Adrenal gland (tissue), 12 donors: ENCODE measurements around the gene MCTP1. TPM values are rescaled to one million over a fixed set of nuclear protein-coding genes. Genes with fewer than 3 reads are reported as not detected.

Experiments used
- DNase-seq, 7 donors: peaks; one replicate each; pipeline ENCODE4 v3.0.0-alpha.2; 2019 to 2020
- H3K27ac ChIP-seq, 5 donors: fragments of 200-600 bp; sonication (generic) in 4 of 5; 1 replicate in 3 of 5; 2 replicates in 2 of 5; pipeline versions ENCODE4 v1.5.1 to v1.8.0; 2016 to 2020; ENCODE audit warnings: mild to moderate bottlenecking in 1 of 5
- H3K27me3 ChIP-seq: fragments of 200-600 bp; 2 replicates; pipeline ENCODE4 v1.8.0; 2021
- H3K36me3 ChIP-seq, 2 donors: fragments of 200-600 bp; replicated peaks in 1 of 2; 1 replicate in 1 of 2; 2 replicates in 1 of 2; pipeline versions ENCODE4 v1.5.1 to v1.8.0; 2018 to 2022
- H3K4me1 ChIP-seq, 2 donors: fragments of 200-600 bp; replicated peaks in 1 of 2; 1 replicate in 1 of 2; 2 replicates in 1 of 2; pipeline versions ENCODE4 v1.5.1 to v1.8.0; 2018 to 2021
- H3K4me3 ChIP-seq, 4 donors: fragments of 200-600 bp; sonication (generic) in 3 of 4; one replicate each; pipeline ENCODE4 v1.5.1; 2016 to 2018
- H3K9me3 ChIP-seq, 3 donors: fragments of 200-600 bp; sonication (generic) in 1 of 3; replicated peaks in 1 of 3; 1 replicate in 2 of 3; 2 replicates in 1 of 3; pipeline versions ENCODE4 v1.5.1 to v1.8.0; 2016 to 2021
- POLR2A ChIP-seq, 2 donors: fragments of 450-650 bp; IDR thresholded peaks; one replicate each; pipeline ENCODE4 v1.6.1; 2017; ENCODE audit warnings: antibody characterized with exemption in 2 of 2, mild to moderate bottlenecking in 2 of 2, moderate library complexity in 1 of 2
- WGBS, 4 donors: extraction: QIAGEN DNeasy Blood & Tissue Kit in 2 of 4; methylation state at CpG; one replicate each; pipeline versions ENCODE4 v1.1.5 to v1.1.7; 2013 to 2017; 5-methylcytosine and 5-hydroxymethylcytosine counted together
- intact Hi-C, 2 donors: fragments of 100-400 bp; cut with DNase I; formaldehyde crosslinking; loops; one replicate each; pipeline versions ENCODE4 v1.14.1 to v1.15.0; 2022 to 2023
- polyA plus RNA-seq, 3 donors: library from polyadenylated mRNA; stranded (reverse); fragments of 200-250 nt in 2 of 3; fragments of 350-450 nt in 1 of 3; fragmentation: Illumina TruSeq in 1 of 3; extraction: RNeasy Lipid Tissue Mini Kit (QIAGEN cat#74804) in 1 of 3; gene quantifications; one replicate each; pipeline ENCODE4 v1.2.3, GENCODE V29; 2013 to 2014
- total RNA-seq, 9 donors: library from RNA; depleted of rRNA in 4 of 9; stranded (reverse); fragments of >200 nt in 4 of 9; fragments of 120-200 nt in 1 of 9; fragmentation: NEBNext Ultra II Directional in 1 of 9; extraction: Animal tissue kit (Norgen Biotek cat#: 25700) in 1 of 9; gene quantifications; one replicate each; pipeline versions ENCODE4 v1.1.0 to v1.2.4, GENCODE V29; 2013 to 2023
- TF ChIP-seq, protein P1 (sequence below), 6 experiments: fragments of 450-650 bp in 4 of 6; fragments of 200-600 bp in 2 of 6; sonication (generic) in 1 of 6; IDR thresholded peaks; 1 replicate in 5 of 6; 2 replicates in 1 of 6; pipeline versions ENCODE4 v1.5.1 to v1.8.0; 2016 to 2021; ENCODE audit warnings: antibody characterized with exemption in 6 of 6, mild to moderate bottlenecking in 2 of 6, moderate library complexity in 1 of 6
- donor health status: healthy with polysubstance abuse.
- donor health status: Bipolar disorder and iron deficiency.
- donor health status: DM: yes; HTN: yes; CAD: no.
- donor health status: DM: no; HTN: no; CAD: no.
- donor health status: DM: no; HTN: no; CAD: no.
- donor health status: DM: yes; HTN: yes; CAD: no.

MCTP1 gene
- total and polyA plus RNA-seq, 12 donors, result 1.2 to 20.1 (median 5.1) TPM

DNA sequence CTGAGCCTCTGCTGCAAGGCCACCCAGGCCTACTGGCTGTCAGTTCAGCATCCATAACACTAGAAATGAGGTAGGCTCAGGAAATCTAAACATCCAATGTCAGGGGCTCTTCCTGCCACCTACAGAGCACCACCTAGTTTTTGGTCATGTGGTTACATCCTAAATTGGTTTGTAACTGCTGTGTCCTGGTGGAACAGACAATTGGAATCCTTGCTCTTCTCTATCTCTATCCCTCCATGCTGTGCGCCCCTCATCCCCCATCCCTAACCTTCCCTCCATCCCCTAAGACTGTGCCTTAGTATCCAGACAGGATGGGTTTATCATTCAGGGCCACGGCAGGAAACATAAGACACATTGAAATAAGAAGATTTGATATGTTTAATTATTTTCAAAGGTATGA lies 11.4 kb upstream of the MCTP1 start:
- 66 to 82% (median 76%) methylated on average over 2 of the region's 2 CpGs for WGBS, 4 donors
- TF ChIP-seq POLR2A (IDR thresholded peaks at IDR 0.05), result no peak
- TF ChIP-seq, protein P1, sequence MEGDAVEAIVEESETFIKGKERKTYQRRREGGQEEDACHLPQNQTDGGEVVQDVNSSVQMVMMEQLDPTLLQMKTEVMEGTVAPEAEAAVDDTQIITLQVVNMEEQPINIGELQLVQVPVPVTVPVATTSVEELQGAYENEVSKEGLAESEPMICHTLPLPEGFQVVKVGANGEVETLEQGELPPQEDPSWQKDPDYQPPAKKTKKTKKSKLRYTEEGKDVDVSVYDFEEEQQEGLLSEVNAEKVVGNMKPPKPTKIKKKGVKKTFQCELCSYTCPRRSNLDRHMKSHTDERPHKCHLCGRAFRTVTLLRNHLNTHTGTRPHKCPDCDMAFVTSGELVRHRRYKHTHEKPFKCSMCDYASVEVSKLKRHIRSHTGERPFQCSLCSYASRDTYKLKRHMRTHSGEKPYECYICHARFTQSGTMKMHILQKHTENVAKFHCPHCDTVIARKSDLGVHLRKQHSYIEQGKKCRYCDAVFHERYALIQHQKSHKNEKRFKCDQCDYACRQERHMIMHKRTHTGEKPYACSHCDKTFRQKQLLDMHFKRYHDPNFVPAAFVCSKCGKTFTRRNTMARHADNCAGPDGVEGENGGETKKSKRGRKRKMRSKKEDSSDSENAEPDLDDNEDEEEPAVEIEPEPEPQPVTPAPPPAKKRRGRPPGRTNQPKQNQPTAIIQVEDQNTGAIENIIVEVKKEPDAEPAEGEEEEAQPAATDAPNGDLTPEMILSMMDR (IDR thresholded peaks at IDR 0.05), result no peak

DNA sequence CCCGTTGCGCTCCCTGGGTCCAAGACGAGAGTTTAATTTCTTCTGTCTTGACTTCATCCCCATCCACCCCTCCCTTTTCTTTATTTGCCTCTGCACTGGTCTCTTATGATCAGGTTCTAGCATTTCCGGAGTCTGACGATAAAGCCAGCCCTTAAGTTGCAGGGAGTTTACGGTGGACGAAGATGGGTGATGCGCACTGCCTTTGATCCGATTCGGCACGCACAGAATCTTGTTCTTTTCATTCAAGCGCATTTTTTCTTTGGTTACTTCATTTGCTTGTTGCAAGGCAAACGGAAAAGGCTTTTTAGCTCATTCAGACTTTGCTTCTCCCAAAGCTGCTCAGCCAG lies 488 bp upstream of the MCTP1 start:
- WGBS, 4 donors, result 3 to 4% (median 3%) methylated on average over 13 of the region's 13 CpGs
- Histone ChIP-seq H3K4me1 (peaks cover 7 to 16% of the 10 kb centered on the region in 2 donors), H3K27me3 (peaks cover 31% of the 10 kb centered on the region), H3K4me3 (no peak overlapping the region), H3K9me3 (no peaks in the 10 kb centered on the region), H3K36me3 (no peaks in the 10 kb centered on the region), H3K27ac (no peak overlapping the region)
- TF ChIP-seq, protein P1 (IDR thresholded peaks at IDR 0.05), result no peak
- TF ChIP-seq POLR2A (IDR thresholded peaks at IDR 0.05), result no peak
- intact Hi-C loops, result no loop called here
- no peak for DNase-seq

More for the DNA sequence above, 11.4 kb upstream of the MCTP1 start:
- H3K27me3 ChIP-seq, result no peaks in the 10 kb centered on the region
- peaks cover 0 to 5% (median 0%) of the 10 kb centered on the region in 3 donors for H3K9me3 ChIP-seq
- no peaks in the 10 kb centered on the region for H3K36me3 ChIP-seq
- no peak for DNase-seq
- H3K4me1 ChIP-seq, result no peaks in the 10 kb centered on the region
- intact Hi-C loops, result no loop called here
- H3K4me3 ChIP-seq, result no peak overlapping the region
- no peak overlapping the region for H3K27ac ChIP-seq

DNA sequence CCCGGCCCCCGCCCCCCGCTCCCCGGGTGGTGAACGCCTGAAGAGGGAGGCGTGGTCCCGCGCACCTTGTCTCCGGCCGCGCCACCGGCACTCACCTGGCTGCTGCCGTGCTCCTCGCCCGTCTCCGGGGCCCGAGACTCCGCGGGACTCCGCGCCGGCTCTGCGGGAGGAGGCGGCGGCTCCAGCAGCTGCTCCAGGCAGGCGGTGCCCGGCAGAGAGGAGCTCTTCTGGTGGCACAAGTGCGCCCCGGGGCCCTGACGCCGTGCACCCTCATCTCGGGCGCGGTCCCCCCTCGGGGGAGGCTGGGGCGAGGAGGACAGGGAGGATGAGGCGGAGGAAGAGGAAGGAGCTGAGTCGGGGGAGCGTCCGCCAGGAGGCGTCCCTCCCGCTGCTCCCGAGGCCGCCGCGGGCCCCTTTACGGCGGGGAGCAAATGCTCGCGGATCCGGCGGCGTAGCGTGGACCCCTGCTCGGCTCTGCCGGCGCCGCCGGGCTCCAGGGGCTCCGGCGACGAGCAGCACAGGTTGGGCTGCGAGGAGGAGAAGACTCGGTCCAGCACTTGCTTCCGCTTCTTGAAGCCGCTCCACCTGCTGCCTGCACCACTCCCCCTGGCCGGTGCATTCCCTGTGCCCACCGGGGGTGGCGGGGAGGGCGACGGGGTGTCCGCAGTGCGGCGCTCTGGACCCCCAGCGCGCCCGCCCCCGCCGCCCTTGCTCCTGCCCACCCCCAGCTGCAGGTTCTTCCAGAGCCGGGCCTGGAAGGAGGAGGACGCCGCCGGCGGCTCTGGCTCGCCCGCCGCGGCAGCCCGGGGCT lies 928 bp downstream of the MCTP1 start:
- H3K4me3 ChIP-seq, result peak overlapping the region in 2 of 4 donors; percentile 59 to 61
- DNase-seq, result peak in 3 of 7 donors; percentile 3 to 35 (median 15)
- peaks cover 35% of the 10 kb centered on the region for H3K27me3 ChIP-seq
- no peak for TF ChIP-seq POLR2A (IDR thresholded peaks at IDR 0.05)
- TF ChIP-seq, protein P1 (IDR thresholded peaks at IDR 0.05), result peak in 3 of 6 experiments; percentile 9 to 35 (median 12)
- 0 to 1% (median 1%) methylated on average over 8 to 89 of the region's 89 CpGs for WGBS, 4 donors
- H3K27ac ChIP-seq, result no peak overlapping the region
- intact Hi-C loops, result no loop called here
- H3K9me3 ChIP-seq, result no peaks in the 10 kb centered on the region
- peaks cover 7 to 16% of the 10 kb centered on the region in 2 donors for H3K4me1 ChIP-seq
- H3K36me3 ChIP-seq, result no peaks in the 10 kb centered on the region

DNA sequence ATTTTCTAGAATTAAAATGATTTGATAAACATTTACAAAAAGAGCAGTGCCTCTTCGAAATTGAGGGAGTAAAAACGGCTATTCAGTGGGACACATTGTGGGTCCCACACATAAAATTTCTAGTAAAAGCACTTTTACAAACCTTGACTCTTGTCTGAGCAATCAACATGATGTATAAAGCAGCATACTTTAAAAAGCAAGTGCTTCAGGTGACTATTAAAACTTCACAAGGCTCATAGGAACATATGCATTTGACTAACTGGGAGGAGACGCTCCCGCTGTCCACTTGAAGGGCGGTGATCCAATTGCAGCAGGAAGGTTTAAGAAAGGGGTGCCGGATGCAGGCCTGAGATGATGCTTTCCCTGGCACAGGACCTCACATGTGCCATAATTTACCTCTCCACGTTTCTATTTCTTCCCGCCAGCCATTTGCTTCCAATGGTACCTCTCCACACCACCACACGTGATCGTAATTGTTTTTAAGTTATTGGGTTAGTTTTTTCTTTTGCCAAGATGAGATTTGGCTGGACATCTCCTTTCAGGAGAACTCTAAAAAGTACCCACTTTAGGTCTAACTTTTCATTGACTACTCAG lies 1.8 kb downstream of the MCTP1 start:
- TF ChIP-seq POLR2A (IDR thresholded peaks at IDR 0.05), result no peak
- TF ChIP-seq, protein P1 (IDR thresholded peaks at IDR 0.05), result no peak
- 17 to 23% (median 19%) methylated on average over 10 of the region's 10 CpGs for WGBS, 4 donors
- Histone ChIP-seq H3K9me3 (no peaks in the 10 kb centered on the region), H3K27ac (no peak overlapping the region), H3K27me3 (peaks cover 35% of the 10 kb centered on the region), H3K4me1 (peaks cover 7 to 16% of the 10 kb centered on the region in 2 donors), H3K36me3 (no peaks in the 10 kb centered on the region), H3K4me3 (peak overlapping the region in 1 of 4 donors; percentile 59)
- intact Hi-C loops, result no loop called here
- no peak for DNase-seq
